Measurements from ENCODE around the gene USH1C.

DNA sequence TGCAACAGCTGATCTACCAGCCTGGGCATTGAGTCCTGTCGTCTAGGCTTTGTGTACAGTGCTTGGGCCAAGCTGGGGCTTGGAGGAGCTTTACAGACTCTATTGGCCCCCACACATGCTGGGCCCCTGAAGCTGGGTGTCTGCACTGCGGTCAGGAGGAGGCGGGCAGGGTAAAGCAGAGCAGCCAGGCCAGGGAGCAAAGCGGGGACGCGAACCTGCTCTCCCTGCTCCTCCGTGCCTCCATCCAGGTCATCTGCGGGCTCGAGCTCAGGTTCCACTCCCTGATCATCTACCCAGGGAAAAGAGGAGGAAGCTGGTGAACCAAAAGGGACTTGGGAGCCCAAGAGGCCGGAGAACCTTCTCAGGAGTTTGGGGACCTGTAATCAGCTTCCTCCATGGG is 27.0 kb downstream of the USH1C start:
- no peak for TF ChIP-seq EZH2phosphoT487 (IDR thresholded peaks at IDR 0.05; ENCODE audit: insufficient read depth, low read depth)
- TF ChIP-seq EZH2 (IDR thresholded peaks at IDR 0.05; ENCODE audit: insufficient read depth, poor library complexity, severe bottlenecking): no peak
